GM21529 (cell line): ENCODE measurements around the gene PRKAR2B.
"Not testable (repeated sequence)": the region's sequence is repeated elsewhere in the genome, so short reads cannot be mapped to it uniquely, and the experiment has no call there.

Source experiments
- ATAC-seq: cut with Tn5 transposase; IDR thresholded peaks from one replicate; pipeline ENCODE4 v1.9.1; 2021; ENCODE audit not compliant: unreplicated experiment

PRKAR2B gene

DNA sequence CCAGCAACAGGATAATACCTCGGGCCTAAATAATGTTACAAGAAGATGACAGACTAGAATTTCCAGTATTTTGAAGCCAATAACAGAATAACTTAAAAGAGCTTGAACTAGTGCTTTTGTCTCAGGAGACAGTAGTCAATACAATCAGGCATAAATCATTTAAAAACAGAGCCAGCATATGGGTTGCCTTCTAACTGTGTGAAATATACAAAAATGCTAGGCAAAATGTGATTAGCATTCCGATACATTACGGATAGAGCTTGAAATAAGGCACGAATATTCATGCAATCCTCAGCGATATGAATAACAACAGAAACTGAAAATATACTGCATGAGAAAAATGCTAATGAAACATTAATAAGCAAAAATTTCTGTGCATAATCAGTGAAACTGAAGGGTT is 18.3 kb upstream of the PRKAR2B start:
- ATAC-seq, result no peak

DNA sequence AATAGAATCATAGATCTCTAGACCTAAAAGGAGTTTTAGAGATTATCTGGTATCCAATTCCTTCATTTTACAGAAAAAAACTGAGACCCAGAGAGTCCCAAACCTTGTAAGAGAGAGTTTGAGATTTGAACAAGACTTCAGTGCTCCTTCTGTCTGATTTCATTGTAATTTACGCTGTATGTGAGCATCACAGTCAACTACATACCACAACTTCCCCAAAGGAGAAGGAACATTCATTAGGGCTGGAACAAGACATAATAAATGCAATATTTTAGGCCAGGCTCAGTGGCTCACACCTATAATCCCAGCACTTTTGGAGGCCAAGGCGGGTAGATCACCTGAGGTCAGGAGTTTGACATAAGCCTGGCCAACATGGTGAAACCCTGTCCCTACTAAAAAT is 17.3 kb upstream of the PRKAR2B start:
- no peak for ATAC-seq

DNA sequence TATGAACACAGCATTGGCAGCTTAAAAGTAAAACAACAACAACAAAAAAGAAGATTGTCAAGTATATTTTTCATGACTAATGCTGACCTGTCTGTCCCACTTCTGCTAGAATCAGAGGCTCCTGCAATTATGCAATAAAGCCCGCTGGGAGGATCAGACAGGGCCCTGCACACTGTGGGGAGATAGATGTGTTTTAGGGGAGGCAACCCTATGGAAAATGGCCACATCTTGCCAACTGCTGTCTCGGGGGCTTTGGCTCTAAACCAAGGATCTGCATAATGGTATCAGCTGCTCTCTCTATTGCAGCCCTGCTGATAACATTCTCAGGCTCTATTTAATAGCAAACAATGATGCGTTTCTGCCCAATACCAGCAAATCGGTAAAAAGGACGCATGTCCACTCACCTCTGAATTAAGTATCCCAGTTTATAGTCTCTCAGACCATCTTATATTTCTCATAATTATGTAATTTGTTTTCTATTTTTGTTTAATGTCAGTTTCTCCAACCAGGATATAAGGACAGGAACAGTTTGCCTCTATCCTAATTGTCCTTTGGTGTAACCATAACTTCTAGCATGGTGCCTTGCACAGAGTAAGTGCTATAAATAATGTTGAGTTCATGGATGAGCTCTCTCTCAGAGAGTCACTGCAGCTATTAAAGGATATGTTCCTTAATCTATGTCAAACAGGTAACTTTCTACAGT is 15.3 kb upstream of the PRKAR2B start:
- no peak for ATAC-seq

DNA sequence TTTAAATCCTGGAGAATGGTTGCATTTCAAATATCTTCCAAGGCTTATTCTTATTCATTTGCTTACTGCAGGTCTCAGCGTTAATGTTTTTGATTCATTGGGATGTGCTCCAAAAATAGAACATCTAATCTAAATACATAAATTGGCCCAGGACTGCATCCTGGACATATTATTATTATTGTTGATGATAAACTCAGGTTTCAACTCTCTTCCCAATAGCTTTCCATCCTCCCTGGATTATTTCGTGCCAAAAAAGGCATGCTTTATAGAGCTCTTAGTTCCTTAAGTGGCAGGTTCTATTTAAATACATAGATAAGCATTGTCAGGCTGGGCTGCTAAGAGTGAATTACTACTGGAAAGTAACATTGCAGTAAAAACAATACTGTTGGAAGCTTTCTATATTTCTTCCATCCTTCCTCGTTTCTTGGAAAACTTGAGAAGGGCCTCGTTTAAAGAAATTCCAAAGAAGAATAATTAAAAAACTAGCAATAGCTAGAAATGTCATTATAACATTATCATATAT is 14.7 kb upstream of the PRKAR2B start:
- no peak for ATAC-seq

DNA sequence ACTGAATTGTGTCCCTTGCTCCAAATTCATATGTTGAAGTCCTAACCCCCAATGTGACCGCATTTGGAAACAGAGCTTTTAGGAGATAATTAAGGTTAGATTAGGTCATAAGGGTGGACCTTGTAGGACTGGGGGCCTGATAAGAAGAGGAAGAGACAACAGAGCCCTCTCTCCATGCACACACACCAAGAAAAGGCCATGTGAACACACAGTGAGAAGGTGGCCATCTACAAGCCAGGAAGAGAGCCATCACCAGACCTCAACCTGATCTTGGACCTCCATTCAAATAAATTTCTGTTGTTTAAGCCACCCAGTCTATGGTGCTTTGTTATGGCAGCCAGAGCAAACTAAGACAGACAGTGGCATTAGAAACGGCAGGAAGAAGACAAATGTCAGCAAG is 12.5 kb upstream of the PRKAR2B start:
- no peak for ATAC-seq

DNA sequence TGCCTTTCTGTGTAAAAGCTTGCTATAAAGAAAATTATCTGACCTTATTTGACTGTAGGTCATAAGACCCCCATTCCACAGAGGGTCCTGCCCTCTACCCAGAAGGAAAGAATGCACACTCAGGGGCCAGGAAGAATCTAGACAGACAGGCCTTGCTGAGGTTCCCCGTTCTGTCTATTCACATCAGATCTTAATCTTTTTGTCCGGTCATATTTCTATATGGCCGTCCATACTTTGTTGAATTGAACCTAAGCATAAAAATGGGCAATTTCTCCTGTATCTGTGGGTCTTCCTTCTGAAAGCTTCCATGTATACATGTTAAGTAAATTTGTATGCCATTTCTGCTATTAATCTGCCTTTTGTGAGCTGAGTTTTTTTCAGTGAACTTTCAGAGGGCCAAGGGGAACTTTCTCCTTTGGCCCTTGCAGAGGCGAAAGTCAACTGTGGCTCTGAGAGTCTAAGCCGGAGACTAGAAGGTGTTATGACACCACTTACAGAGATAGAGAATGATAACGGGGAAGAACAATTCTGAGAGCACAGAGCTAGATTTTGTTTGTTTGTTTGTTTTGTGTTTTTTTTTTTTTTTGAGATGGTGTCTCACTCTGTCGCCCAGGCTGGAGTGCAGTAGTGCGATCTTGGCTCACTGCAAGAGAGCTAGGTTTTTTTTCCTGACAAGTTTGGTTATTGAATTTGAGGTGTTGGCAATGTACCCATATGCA is 11.6 kb upstream of the PRKAR2B start:
- no peak for ATAC-seq

DNA sequence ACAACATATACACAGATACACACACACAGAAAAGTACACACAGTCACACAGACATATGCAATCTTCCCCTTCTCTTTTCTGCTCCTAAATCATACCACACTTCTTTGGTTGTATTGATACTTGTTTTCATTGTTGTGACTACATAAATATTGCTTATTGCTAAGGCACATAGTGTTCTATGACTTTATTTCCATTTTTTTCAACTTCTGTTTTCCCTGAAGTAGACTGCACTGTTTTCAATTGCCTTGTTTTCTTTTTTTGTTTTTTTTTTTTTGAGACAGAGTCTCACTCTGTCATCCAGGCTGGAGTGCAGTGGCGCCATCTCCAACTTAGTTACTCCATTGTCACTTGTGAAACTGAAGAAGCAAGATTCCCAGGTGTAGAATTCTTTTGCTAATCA is 10.0 kb upstream of the PRKAR2B start:
- ATAC-seq, result no peak

DNA sequence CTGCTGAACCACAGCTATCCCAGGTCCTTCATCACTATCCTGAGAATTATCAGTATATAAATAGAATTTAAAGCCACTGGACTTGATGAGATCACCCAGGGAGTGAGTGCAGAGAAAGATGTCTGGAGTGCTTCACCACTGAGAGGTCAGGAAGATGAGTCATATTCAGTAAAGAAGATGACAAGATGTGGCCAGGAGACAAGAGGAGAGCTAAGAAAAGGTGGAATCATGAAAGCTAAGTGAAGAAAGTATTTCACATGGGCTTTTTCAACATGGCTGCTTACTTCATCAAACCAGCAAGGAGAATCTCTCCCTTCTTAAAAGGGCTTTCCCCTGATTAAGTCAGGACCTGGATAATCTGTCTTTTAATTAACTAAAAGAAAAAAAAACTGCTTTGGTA is 9.1 kb upstream of the PRKAR2B start:
- no peak for ATAC-seq

DNA sequence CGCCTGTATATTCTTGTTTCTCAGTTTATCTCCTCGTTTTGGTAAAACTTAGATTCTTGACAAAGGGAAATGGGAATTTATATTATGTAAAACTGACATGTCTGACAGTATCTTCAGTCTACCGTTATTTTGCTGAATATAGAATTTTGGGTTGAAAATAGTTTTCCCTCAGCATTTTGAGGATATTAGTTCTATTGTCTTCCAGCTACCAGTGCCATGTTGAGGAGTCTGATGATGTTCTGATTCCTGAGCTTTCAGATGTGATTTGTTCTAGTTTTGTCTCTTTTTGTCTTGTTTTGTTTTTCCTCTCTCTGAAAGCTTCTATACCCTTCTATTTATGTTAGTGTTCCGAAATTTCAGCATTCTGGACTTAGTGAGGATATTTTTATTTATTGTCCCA is 8.0 kb upstream of the PRKAR2B start:
- ATAC-seq, result no peak

DNA sequence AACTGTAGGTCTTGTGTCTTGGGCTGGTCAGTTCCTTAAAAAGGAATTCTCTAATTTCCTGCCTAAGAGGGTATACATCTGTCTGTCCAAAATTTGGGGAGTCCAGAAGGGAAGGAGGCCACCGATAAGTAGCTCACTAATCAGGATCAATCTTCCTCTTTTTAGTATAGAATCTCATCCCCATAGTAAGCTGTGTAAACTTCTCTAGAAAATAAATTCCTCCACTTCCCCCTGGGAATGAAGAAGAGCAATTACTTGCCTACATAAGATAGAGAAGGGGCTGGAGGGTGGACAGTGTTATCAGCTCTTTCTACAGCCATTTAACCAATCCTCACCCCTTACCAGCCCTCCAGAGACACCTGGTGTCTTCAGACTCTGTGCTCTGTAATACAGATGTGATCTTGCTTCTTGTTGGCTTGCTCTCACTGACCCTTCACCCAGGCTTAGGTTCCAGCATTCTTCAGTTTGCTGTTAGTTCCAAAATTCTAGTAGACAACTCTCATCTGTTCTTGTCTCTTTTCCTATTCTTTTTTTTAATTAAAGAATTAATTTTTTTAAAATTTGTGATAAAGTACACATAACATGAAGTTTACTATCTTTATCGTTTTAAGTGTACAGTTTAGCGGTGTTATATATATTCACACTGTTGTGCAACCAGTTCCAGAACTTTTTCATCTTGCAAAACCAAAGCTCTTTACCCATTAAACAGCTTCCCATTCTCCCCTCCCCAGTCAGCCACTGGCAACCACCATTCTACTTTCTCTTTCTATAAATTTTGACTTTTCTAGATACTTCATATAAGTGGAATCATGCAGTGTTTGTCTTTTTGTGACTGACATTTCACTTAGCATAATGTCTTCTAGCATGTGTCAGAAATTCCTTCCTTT is 6.5 kb upstream of the PRKAR2B start:
- no peak for ATAC-seq

DNA sequence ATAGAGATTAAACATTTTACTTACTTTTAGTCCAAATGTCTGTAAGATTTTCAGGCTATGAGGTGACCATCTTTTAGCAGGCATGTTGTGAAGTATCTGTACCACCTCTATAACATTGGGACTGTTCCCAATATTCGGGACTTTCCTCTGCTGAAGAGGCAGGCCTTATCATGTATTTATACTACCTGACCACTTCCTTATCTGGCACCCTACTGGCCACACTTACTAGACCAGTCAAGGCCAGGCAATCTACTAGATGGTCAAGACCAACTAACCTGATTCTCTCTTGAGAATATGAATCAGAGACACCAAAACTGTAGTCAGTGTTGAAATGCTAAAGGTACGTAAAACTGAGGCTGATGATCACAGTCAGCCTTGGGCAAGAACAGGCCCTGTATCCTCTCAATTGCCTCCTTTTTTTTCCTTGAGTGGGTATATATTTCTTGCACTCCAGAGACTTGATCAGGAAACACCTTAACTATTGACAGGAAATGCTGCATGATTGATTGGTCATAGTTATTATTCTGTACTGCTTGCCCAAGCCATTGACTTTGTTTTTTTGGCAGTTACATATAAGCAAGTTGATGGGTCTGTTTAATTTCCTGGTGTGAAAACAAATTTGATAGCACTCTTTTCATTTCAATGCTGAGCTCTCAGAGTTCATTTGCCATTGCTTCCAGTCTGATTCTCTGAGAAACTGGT is 5.2 kb upstream of the PRKAR2B start:
- ATAC-seq, result no peak

DNA sequence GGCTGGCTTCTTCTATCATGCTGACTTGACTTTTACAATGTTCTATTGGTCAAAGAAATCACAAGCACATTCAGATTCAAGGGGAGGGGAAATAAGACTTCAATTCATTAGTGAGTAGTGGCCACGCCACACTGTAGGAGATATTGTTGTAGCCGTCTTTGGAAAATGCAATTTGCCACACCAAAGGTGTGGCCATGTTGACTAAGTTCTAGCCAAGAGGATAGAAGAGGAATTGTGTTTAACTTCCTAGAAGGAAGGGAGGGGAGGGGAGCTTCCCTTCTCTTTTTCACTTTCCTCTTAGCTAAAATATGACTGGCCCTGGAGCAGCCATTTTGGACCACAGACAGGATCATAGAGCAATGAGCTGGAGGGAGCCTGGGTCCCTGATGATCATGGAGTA is 3.4 kb upstream of the PRKAR2B start:
- ATAC-seq, result no peak

DNA sequence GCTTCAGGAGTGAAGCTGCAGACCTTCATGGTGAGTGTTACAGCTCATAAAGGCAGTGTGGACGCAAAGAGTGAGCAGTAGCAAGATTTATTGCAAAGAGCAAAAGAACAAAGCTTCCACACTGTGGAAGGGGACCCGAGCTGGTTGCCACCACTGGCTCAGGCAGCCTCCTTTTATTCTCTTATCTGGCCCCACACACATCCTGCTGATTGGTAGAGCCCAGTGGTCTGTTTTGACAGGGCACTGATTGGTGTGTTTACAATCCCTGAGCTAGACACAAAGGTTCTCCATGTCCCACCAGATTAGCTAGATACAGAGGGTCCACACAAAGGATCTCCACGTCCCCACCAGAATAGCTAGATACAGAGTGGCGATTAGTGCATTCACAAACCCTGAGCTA is 2.7 kb upstream of the PRKAR2B start:
- ATAC-seq, result not testable (repeated sequence)

DNA sequence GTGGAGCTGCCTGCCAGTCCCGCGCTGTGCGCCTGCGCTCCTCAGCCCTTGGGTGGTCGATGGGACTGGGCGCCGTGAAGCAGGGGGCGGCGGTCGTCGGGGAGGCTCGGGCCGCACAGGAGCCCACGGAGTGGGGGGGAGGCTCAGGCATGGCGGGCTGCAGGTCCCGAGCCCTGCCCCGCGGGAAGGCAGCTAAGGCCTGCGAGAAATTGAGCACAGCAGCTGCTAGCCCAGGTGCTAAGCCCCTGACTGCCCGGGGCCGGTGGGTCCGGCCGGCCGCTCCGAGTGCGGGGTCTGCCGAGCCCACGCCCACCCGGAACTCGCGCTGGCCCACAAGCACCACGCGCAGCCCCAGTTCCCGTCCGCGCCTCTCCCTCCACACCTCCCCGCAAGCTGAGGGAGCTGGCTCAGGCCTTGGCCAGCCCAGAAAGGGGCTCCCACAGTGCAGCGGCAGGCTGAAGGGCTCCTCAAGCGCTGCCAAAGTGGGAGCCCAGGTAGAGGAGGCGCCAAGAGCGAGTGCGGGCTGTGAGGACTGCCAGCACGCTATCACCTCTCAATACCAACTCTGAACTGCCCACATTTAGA is 2.1 kb upstream of the PRKAR2B start:
- ATAC-seq, result not testable (repeated sequence)

DNA sequence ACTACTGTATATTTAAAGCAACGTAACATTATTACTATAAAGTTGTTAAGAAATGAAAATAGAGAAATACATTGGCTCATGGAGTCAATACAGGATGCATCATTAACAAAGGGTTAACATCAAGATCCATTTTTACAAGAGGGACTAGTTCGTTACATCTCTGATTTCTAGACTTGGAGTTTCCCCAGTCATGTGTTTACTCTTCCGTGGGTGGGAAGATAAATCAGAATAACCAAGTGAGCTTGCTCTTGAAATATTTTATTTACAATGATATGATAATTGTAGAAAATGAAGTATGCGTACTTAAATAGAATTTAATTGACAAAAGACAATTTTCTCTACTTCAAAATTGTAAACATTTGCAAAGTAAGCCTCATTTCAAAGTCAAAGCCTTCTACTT is 1.0 kb upstream of the PRKAR2B start:
- ATAC-seq, result no peak

DNA sequence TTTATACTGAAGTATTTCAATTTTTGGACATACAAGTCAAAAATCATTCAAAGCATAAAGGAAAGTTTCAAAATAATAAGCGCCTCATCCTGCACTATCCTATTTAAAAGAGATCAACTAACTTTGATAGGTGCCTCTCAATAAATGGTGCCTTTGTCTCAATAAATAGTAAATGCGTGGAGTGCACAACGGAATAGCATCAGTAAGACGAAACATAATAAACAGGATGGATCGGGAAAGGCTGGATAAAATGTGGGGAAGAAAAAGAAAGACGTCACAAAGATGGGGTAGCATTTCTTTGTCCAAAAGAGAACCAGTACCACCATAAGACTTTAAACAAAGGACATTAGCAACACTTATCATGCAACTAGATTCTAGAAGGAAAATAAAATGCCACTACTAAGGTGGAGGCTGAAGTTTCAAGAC is 571 bp upstream of the PRKAR2B start:
- no peak for ATAC-seq

DNA sequence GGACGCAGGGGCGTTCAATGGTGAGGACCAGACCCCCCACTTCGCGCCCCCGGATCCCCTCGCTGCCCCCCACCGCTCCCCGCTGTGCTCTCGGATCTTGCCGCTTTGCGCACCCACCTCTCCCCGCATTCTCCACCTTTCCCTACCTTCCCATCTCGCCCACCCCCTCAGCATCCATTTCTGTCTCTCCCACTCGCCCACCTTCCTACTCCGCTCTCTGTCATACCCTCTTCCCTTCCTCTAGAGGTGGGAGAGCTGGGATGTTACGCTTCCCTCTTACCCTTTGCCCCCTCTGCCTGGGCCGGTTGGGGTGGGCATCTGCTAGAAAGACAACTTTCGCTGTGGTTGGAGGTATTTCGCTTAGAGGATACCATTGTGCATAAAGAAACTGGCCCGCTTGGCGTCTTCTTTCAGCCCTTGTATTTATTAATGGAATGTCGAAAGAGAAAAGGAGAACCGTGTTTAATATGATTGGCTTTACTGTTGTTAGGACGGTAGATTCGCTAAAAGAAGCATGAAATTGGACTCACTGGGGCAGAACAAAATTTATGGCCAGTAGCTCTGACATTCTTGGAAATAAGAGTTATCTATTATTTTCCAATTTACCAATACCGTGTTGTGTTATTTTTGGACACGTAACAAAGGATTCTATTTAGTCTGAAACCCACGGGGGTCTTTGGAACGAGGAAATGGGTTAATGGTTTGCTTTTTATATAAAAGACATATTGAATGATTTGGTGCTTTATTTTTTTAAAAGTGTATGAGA is 873 bp downstream of the PRKAR2B start:
- no peak for ATAC-seq

DNA sequence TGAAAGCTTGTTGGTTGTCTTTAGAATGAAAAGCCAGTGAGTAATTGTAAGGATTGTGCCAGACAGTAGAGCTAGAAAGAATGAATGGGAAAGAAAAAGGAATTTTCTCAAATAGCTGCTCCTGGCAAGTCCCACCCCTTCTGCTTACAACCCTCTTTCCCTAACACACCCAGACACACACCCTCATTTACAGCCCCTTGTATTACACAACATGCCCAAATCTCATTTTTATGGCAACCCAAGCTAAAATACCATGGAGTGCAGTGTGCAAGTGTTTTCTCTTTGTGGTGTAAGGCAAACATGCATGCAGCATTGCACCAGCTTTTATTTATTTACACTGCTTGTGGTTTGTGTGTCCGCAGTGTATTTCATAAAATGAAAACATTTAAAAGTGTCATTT is 1.5 kb downstream of the PRKAR2B start:
- no peak for ATAC-seq

DNA sequence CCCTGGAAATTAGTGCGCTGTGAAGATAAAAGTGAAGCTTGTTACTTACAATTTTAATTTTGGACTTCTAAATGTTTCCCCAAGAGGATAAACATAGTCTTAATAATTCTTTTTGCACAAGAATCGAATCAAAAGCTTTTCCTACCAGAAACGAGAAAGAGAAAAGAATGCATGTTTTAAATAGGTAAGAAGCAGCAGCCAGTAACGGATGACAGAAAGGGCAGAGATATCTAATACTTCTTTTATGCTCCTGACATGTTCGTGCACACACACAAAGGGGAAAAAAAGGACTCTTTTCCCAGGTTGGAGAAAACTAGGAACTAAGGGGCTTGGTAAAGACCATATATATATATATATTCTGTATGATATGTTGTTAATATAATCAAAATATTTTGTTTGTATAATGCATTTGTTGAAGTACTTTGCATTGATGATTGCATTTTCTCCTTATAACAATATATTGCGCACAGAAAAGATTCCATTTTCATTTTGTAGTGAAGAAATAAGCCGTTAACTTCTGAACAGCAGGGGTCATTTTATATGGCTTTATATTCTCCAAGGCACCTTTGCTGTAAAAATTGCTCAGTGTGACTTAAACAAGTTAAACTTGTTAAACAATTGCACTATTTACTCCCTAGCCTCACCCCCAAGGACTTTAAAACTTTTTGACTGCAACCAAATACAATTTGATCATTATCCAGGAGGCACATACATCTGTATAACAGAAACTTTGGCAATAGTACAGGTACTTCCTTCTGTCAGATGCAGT is 2.2 kb downstream of the PRKAR2B start:
- ATAC-seq, result no peak
